Sciatic nerve (tissue), 2 donors: ENCODE results near the gene MESD. TPM values are rescaled to one million over a fixed set of nuclear protein-coding genes. Genes with fewer than 3 reads are reported as not detected.
"Not testable (repeated sequence)": the region's sequence is repeated elsewhere in the genome, so short reads cannot be mapped to it uniquely, and the experiment has no call there.

Source experiments
- ATAC-seq: fragments of 200-7000 bp; cut with Tn5 transposase; one replicate; pipeline ENCODE4 v1.9.1; 2020; ENCODE audit warnings: mild to moderate bottlenecking, moderate library complexity
- DNase-seq: peaks from one replicate; pipeline ENCODE4 v3.0.0-alpha.2; 2020; ENCODE audit warnings: low spot score
- intact Hi-C: fragments of 100-400 bp; cut with DNase I; formaldehyde crosslinking; loops from one replicate; pipeline ENCODE4 v1.14.2; 2022
- total RNA-seq: library from RNA; stranded (reverse); fragmentation: NEBNext Ultra II Directional; extraction: Animal tissue kit (Norgen Biotek cat#: 25700); gene quantifications from one replicate; pipeline ENCODE4 v1.2.1, GENCODE V29; 2021
- donor health status: DM: no; HTN: no; CAD: no.
- donor health status: DM: no; HTN: no; CAD: no.

The MESD gene
- total RNA-seq, 1 donor from 2014 or later: 35.3 TPM

DNA sequence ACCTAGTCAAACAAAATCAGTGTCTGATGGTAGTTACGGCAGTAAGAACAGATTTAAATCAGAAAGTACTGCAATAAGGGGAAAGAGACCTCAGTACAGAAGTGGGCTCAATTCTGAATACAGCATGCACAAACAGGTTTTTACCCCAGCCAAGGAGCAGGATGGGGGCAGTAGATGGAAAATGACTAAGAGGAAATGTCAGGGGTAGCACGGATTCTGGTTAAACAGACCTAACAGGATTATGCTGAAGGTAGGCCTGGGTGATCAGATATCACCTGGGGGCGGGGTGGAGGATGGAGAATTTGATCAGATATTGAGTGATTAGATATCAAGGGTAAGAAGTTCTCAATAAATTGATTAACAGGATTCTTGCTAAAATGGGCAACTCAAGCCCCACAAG is 19.0 kb downstream of the MESD start:
- no peak for DNase-seq
- intact Hi-C loops: loop anchor here (10.0 kb wide), 1 partner anchor 516 kb away; no protein-coding TSS in a partner anchor
- ATAC-seq: no peak

- intact Hi-C loops: loop anchor here (10.0 kb wide), 1 partner anchor 515 kb away; no protein-coding TSS in a partner anchor
- ATAC-seq: peak; percentile 70
- DNase-seq: peak; percentile 73
These were observed 19.5 kb downstream of the MESD start for GRCh38 chr15:80970018-80970657.

- DNase-seq (no peak), ATAC-seq (no peak)
- intact Hi-C loops: loop anchor here (5.0 kb wide), 1 partner anchor 402 kb away; no protein-coding TSS in a partner anchor
These were observed 20.3 kb downstream of the MESD start for GRCh38 chr15:80969316-80969715.

GRCh38 chr15:80967991-80968510 is 21.6 kb downstream of the MESD start:
- ATAC-seq: no peak
- DNase-seq: no peak
- intact Hi-C loops: loop anchor here (5.0 kb wide), 1 partner anchor 401 kb away; no protein-coding TSS in a partner anchor

DNA sequence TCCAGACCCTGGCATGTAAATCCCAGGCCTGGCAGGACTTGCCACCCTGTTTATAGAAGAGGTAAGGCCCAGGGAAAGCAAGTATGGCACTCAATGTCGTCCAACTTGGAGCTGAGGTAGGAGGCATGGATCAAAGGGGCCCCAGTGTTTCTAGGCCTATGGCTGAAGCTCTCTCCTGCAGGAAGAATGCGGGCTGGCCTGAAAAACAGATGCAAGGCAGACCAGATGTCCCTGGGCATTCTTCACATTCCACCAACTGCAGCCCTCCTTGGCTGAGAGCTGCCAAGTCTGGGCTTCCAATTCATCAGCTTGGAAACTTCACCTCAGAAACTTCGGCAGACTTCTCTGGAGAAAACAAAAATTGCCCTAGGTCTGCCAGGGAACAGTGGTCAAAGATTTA is 22.2 kb downstream of the MESD start:
- DNase-seq (no peak), ATAC-seq (no peak)
- intact Hi-C loops: loop anchor here (5.0 kb wide), 1 partner anchor 400 kb away; no protein-coding TSS in a partner anchor

GRCh38 chr15:80966431-80967197 is 23.0 kb downstream of the MESD start:
- intact Hi-C loops: loop anchor here (5.0 kb wide), 1 partner anchor 399 kb away; no protein-coding TSS in a partner anchor
- ATAC-seq (no peak), DNase-seq (no peak)

DNA sequence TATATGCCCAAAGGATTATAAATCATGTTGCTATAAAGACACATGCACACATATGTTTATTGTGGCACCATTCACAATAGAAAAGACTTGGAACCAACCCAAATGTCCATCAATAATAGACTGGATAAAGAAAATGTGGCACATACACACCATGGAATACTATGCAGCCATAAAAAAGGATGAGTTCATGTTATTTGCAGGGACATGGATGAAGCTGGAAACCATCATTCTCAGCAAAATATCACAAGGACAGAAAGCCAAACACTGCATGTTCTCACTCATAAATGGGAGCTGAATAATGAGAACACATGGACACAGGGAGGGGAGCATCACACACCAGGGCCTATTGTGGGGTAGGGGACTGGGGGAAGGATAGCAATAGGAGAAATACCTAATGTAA is 24.2 kb downstream of the MESD start:
- intact Hi-C loops: loop anchor here (5.0 kb wide), 1 partner anchor 398 kb away; no protein-coding TSS in a partner anchor
- not testable (repeated sequence) for ATAC-seq, DNase-seq

- ATAC-seq (no peak), DNase-seq (peak; percentile 32)
- intact Hi-C loops: no loop called here
These were observed 30.7 kb downstream of the MESD start for GRCh38 chr15:80958818-80959495.

GRCh38 chr15:80957976-80958375 is 31.6 kb downstream of the MESD start:
- intact Hi-C loops: no loop called here
- ATAC-seq (no peak), DNase-seq (no peak)

DNA sequence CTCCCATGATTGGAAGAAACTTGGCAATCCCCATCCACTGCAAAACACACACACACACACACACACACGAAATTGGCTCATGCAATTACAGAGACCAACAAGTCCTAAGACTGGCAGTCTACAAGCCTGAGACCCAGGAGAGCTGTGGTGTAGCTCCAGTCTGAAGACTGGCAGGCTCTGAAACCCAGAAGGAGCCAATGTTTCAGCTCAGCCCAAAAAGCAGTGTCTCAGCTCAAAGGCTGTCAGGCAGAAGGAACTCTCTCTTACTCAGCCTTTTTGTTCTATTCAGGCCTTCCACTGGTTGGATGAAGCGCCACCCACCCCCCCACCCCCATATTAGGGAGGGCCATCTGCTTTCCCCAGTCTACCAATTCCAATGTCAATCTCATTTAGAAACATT is 32.1 kb downstream of the MESD start:
- intact Hi-C loops: no loop called here
- no peak for ATAC-seq
- DNase-seq: no peak

DNA sequence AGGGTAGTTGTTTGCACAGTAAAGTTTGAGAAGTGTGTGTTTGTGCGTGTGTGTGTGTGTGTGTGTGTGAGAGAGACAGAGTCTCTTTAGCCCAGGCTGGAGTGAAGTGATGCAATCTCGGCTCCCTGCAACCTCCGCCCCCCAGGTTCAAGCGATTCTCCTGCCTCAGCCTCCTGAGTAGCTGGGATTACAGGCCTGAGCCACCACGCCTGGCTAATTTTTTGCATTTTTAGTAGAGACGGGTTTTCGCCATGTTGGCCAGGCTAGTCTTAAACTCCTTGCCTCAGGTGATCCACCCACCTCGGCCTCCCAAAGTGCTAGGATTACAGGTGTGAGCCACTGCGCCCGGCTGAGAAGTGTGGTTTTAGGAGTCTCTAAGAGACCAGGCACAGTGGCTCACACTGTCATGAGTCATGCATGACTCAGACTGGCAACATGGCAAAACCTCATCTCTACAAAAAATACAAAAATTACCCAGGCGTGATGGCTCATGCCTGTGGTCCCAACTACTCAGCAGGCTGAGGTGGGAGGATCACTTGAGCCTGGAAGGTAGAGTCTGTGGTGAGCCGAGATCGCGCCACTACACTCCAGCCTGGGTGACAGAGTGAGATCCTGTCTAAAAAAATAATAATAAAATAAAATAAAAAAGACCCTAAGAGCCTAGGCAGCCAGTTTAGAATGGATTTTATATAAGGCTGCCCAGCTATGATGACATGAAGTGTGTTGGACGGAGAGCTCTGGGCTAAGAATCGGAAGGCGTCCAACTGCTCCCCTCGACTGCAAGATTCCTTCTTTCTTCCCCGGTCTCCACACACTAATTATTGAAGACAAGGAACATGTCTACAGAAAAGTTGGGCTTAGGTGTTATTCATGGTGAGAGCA is 33.8 kb downstream of the MESD start:
- ATAC-seq, intact Hi-C loops: not testable (repeated sequence)
- peak; percentile 35 for DNase-seq

GRCh38 chr15:80953953-80954778 is 35.5 kb downstream of the MESD start:
- intact Hi-C loops: no loop called here
- ATAC-seq (peak; percentile 67), DNase-seq (peak; percentile 45)

DNA sequence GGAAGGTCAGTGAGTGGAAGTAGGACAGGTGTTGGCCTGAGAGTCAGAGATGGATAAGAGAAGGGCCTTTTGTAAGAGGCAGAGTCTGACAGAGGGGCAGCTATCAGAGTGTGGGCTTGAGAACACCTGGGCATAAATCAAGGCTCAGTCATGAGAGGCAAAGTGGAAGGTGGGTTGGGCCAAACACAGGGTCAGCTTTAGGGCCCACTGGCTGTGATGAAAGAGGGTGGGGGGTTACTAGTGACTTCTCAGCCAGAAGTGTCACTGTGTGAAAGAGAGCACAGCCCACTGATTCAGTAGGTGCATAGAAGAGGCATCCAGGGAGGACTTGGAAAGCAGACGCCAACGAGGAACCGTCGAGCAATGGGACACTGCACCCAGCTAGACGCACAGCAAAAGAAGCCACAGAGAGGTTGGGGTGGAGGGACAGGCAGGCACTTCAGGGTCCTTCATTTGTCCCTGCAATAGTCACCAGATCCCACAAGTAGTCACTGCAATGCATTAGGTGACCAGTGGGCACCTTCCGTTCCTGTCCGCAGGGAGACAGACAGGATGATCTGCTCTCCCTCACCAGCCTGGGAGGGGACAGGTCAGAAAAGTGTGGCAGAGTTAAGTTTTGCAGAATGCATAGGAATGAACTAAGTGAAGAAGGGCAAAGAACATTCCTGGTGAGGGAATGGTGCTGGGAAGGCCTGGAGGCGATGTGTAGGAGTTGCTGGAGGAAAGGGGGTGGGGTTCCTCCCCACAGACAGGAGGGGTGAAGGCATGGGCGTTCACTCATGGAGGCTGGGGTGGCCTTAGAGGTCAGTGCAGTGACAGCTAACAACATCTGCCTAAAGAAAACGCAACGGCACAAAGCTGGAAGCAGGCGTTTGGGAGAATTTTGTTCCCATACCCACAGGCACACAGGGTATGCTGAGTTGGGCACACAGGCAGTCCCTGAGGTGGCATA is 36.3 kb downstream of the MESD start:
- intact Hi-C loops: no loop called here
- ATAC-seq: no peak

GRCh38 chr15:80951941-80952340 is 37.7 kb downstream of the MESD start:
- intact Hi-C loops: no loop called here
- no peak for ATAC-seq
- peak; percentile 50 for DNase-seq

More for the DNA sequence above, 36.3 kb downstream of the MESD start:
- DNase-seq: peak; percentile 18

DNA sequence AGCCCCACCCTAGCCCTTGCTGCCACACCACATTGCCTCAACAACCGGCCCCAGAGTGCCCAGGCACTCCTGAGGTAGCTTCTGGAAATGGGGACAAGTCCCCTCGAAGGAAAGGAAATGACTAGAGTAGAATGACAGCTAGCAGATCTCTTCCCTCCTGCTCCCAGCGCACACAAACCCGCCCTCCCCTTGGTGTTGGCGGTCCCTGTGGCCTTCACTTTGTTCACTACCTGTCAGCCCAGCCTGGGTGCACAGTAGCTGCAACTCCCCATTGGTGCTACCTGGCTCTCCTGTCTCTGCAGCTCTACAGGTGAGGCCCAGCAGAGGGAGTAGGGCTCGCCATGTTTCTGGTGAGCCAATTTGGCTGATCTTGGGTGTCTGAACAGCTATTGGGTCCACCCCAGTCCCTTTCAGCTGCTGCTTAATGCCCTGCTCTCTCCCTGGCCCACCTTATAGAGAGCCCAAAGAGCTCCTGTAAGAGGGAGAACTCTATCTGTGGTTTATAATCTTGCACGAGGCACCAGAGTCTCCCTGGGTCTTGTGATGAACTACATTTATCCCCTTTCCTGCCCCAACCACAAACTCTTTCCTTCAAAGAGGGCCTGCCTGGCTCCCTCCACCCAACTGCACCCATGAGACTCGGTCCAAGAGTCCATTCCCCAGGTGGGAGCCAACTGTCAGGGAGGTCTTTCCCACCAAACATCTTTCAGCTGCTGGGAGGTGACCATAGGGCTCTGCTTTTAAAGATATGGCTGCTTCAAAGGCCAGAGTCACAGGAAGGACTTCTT is 39.1 kb downstream of the MESD start:
- intact Hi-C loops: no loop called here
- ATAC-seq (no peak), DNase-seq (peak; percentile 46)

- ATAC-seq: no peak
- DNase-seq: peak; percentile 43
- intact Hi-C loops: no loop called here
These were observed 39.9 kb downstream of the MESD start for GRCh38 chr15:80949756-80950155.
